AG04450 (cell line): ENCODE data around the gene CTBP2. TPM values are rescaled to one million over a fixed set of nuclear protein-coding genes. Genes with fewer than 3 reads are reported as not detected.

Experiments used
- CTCF ChIA-PET: fragments of 300-600, 350-600 bp; formaldehyde crosslinking; extraction: SDS; loops from one replicate; lab custom pipeline; 2022; ENCODE audit warnings: antibody characterized with exemption, inconsistent platforms; lab: Charles Lee
- POLR2A ChIA-PET: fragments of 350-600 bp; formaldehyde crosslinking; extraction: SDS; loops from one replicate; lab custom pipeline; 2021; ENCODE audit warnings: antibody characterized with exemption, inconsistent platforms; lab: Yijun Ruan, JAX
- DNase-seq: peaks from one replicate; pipeline ENCODE4 v3.0.0-alpha.2; 2011; ENCODE audit warnings: low read depth, low spot score
- H3K27ac ChIP-seq: one replicate; pipeline ENCODE4 v1.5.1; 2012; ENCODE audit warnings: low read depth, low read length, control low read depth
- H3K27me3 ChIP-seq: one replicate; pipeline ENCODE4 v1.6.0; 2012; ENCODE audit warnings: low read length; ENCODE audit not compliant: control insufficient read depth, insufficient read depth
- H3K4me3 ChIP-seq: 2 replicates; pipeline ENCODE4 v1.5.1; 2011; ENCODE audit warnings: mild to moderate bottlenecking, low read depth, low read length, control low read depth
- H3K9me3 ChIP-seq: 2 replicates; pipeline ENCODE4 v1.5.1; 2012; ENCODE audit warnings: low read length; ENCODE audit not compliant: control insufficient read depth, insufficient read depth
- polyA plus RNA-seq: library from polyadenylated mRNA; depleted of rRNA; stranded (reverse); fragments of >200 nt; gene quantifications from 2 replicates; pipeline ENCODE4 v1.2.3, GENCODE V29; 2011
- TF ChIP-seq, protein P1 (sequence below): IDR thresholded peaks from 2 replicates; pipeline ENCODE4 v1.5.1; 2011; ENCODE audit warnings: low read depth, low read length, control low read depth, inconsistent platforms

CTBP2 gene
- polyA plus RNA-seq, 1 experiment, result 52.5 TPM

GRCh38 chr10:125147971-125148439, 12.4 kb downstream of the CTBP2 start:
- CTCF ChIA-PET, result interaction anchor here (1.4 kb wide), 1 partner anchor 87 kb away, joined by 4 read pairs; no protein-coding TSS in a partner anchor

DNA sequence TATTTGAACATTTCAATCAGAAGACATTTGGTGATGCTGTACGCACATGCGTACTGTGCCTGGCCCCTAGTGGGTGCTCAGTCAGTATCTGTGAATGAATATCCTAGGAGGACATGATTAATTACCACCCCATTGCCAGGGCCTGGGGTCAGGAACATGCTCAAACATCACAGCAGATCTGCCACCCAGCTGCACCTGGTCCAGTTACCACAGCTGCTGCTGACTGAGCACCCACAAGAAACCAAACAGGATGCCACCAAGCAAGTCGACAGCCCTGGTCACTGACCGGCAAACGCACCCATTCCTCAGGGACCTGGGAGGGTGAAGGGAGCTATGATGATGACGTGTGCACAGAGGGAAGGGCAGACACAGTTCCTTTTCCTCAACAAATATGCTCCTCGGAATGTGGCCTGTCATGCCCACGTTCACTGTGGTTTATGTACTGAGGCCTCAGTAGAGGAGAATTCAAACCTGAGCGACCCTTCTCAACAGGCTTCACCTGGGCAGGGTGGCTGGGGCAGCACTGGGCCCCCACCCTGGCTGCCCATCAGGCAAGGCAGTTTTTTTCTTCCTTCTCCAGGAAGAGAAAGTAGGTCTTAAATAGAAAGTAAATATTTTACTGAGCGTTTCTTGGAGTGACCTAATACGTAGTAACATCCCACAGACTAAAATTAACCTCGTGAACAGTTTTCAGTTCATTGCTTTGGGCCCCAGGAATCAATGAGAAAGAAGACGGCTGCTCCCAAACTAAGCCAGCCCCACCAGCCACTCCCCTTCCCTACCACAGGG, 13.4 kb downstream of the CTBP2 start:
- Histone ChIP-seq H3K27ac (peak overlapping the region; percentile 86), H3K4me3 (0 out of 2 replicates have a peak overlapping the region, but pooled peaks have one; percentile 1), H3K9me3 (peaks cover 2% of the 10 kb centered on the region; the same call in 1 of the 2 replicates), H3K27me3 (no peaks in the 10 kb centered on the region)
- CTCF ChIA-PET, result interaction anchor here (1.7 kb wide), 1 partner anchor 99 kb away, joined by 5 read pairs; no protein-coding TSS in a partner anchor
- POLR2A ChIA-PET, result interaction anchor here (0.9 kb wide), 1 partner anchor 99 kb away, joined by 3 read pairs; no protein-coding TSS in a partner anchor
- DNase-seq, result no peak
- TF ChIP-seq, protein P1, sequence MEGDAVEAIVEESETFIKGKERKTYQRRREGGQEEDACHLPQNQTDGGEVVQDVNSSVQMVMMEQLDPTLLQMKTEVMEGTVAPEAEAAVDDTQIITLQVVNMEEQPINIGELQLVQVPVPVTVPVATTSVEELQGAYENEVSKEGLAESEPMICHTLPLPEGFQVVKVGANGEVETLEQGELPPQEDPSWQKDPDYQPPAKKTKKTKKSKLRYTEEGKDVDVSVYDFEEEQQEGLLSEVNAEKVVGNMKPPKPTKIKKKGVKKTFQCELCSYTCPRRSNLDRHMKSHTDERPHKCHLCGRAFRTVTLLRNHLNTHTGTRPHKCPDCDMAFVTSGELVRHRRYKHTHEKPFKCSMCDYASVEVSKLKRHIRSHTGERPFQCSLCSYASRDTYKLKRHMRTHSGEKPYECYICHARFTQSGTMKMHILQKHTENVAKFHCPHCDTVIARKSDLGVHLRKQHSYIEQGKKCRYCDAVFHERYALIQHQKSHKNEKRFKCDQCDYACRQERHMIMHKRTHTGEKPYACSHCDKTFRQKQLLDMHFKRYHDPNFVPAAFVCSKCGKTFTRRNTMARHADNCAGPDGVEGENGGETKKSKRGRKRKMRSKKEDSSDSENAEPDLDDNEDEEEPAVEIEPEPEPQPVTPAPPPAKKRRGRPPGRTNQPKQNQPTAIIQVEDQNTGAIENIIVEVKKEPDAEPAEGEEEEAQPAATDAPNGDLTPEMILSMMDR, result no peak

More at GRCh38 chr10:125147971-125148439, 12.4 kb downstream of the CTBP2 start:
- DNase-seq, result no peak
- POLR2A ChIA-PET, result interaction anchor here (0.6 to 0.9 kb wide), 2 partner anchors 100 to 485 kb away, joined by 3 read pairs; no protein-coding TSS in a partner anchor
- peak overlapping the region; percentile 86 for H3K27ac ChIP-seq
- no peak overlapping the region for H3K4me3 ChIP-seq
- no peaks in the 10 kb centered on the region for H3K27me3 ChIP-seq
- peaks cover 2% of the 10 kb centered on the region; the same call in 1 of the 2 replicates for H3K9me3 ChIP-seq
- TF ChIP-seq, protein P1, result no peak

GRCh38 chr10:125145636-125146035, 14.7 kb downstream of the CTBP2 start:
- no peak for DNase-seq
- ChIA-PET CTCF (interaction anchor here (0.6 to 1.7 kb wide), 2 partner anchors 97 to 555 kb away, joined by 3 to 5 read pairs; no protein-coding TSS in a partner anchor), POLR2A (no interaction called here)
- no peaks in the 10 kb centered on the region for H3K9me3 ChIP-seq
- TF ChIP-seq, protein P1, result no peak
- no peak overlapping the region for H3K27ac ChIP-seq
- no peaks in the 10 kb centered on the region for H3K27me3 ChIP-seq
- no peak overlapping the region for H3K4me3 ChIP-seq

DNA sequence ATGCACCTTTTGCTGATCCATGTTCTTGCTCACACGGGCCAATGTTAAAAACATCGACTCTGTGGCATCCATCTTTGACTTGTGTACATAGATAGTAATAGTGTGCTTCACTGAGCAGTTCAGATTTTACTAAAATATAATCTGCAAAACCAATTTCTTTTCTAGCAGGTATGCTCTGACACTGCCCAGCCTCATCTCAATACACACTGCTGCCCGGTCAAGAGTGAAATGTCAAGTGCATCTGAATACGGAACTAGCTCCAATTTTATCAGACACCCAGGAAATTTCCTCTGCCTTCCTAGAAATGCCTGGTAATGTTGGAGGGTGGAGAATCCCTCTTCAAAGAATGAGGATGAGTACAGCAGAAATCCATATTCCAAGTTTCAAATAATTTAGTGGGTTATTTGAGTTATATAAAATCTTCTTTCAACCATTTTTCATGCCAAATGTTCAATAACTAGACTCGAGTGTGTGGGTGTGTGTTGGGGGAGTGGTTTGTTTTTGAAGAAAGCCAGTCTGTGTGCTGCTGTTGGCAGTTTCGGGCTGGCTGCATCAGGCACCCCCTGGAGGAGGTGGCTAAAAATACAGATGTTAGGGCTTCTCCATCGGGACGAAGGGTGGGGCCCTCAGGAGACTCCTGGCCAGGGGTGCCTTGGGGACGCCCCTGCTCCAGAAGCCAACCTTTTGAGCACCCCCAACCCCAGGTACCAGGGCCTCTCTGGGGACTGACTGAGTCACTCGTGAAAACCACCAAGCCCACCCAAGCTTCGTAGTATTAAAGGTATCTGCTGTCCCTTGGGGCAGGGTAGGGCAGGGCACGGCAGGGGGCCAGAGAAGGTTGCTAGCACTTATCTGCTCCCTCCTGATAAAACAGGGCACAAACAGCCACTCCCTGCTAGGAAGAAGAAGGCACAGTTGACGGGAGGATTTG, 15.4 kb downstream of the CTBP2 start:
- CTCF ChIA-PET, result interaction anchor here (0.6 to 3.0 kb wide), 5 partner anchors 97 to 556 kb away, joined by 3 to 11 read pairs (median 3); no protein-coding TSS in a partner anchor

More for the DNA sequence above, 15.4 kb downstream of the CTBP2 start:
- Histone ChIP-seq H3K27ac (peak overlapping the region; percentile 21), H3K27me3 (no peaks in the 10 kb centered on the region), H3K9me3 (no peaks in the 10 kb centered on the region), H3K4me3 (no peak overlapping the region)
- TF ChIP-seq, protein P1, result peak; percentile 62
- POLR2A ChIA-PET, result no interaction called here
- no peak for DNase-seq
